Suprapubic skin (tissue), 3 donors: ENCODE results near the gene CERS6.

Experiments used
- POLR2AphosphoS5 ChIP-seq, 3 donors: sonication (generic); formaldehyde crosslinking; IDR thresholded peaks; one replicate each; pipeline ENCODE4 v1.6.1; 2017; ENCODE audit warnings: antibody characterized with exemption in 3 of 3
- TF ChIP-seq, protein P1 (sequence below), 2 donors: fragments of 200-600 bp in 1 of 2; fragments of 450-650 bp in 1 of 2; sonication (generic) in 1 of 2; IDR thresholded peaks; one replicate each; pipeline ENCODE4 v1.5.1; 2016 to 2019; ENCODE audit warnings: antibody characterized with exemption in 2 of 2, mild to moderate bottlenecking in 1 of 2, moderate library complexity in 1 of 2

- TF ChIP-seq, protein P1, sequence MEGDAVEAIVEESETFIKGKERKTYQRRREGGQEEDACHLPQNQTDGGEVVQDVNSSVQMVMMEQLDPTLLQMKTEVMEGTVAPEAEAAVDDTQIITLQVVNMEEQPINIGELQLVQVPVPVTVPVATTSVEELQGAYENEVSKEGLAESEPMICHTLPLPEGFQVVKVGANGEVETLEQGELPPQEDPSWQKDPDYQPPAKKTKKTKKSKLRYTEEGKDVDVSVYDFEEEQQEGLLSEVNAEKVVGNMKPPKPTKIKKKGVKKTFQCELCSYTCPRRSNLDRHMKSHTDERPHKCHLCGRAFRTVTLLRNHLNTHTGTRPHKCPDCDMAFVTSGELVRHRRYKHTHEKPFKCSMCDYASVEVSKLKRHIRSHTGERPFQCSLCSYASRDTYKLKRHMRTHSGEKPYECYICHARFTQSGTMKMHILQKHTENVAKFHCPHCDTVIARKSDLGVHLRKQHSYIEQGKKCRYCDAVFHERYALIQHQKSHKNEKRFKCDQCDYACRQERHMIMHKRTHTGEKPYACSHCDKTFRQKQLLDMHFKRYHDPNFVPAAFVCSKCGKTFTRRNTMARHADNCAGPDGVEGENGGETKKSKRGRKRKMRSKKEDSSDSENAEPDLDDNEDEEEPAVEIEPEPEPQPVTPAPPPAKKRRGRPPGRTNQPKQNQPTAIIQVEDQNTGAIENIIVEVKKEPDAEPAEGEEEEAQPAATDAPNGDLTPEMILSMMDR (IDR thresholded peaks at IDR 0.05), result no peak
- no peak for TF ChIP-seq POLR2AphosphoS5 (IDR thresholded peaks at IDR 0.05)
Observed at GRCh38 chr2:168567836-168568235, 111.8 kb downstream of the CERS6 start.
